PC-9 (cell line): ENCODE results near the gene PLA2G4D.

Source experiments
- CTCF ChIP-seq: fragments of 200-600 bp; sonication (generic); conservative IDR thresholded peaks from 2 replicates; pipeline ENCODE4 v1.6.1; 2017; ENCODE audit warnings: mixed run types, antibody characterized with exemption, mild to moderate bottlenecking, moderate library complexity
- EZH2 ChIP-seq: fragments of 200-600 bp; sonication (generic); IDR thresholded peaks from 2 replicates; pipeline ENCODE4 v1.8.0; 2017; ENCODE audit warnings: antibody characterized with exemption, low read depth

GRCh38 chr15:42107473-42107872 lies 13.1 kb upstream of the PLA2G4D start:
- TF ChIP-seq CTCF = no peak
- TF ChIP-seq EZH2 = no peak
